Tibial nerve (tissue), 4 donors: Measurements from ENCODE around the gene PIMREG.

ENCODE experiments used
- CTCF ChIP-seq, 5 experiments: fragments of 200-600 bp in 3 of 5; fragments of 450-650 bp in 2 of 5; sonication (generic) in 3 of 5; IDR thresholded peaks; one replicate each; pipeline ENCODE4 v1.5.1; 2016 to 2019; ENCODE audit warnings: antibody characterized with exemption in 5 of 5, mild to moderate bottlenecking in 3 of 5, moderate library complexity in 2 of 5
- EP300 ChIP-seq, 2 donors: sonication (generic); formaldehyde crosslinking; IDR thresholded peaks; one replicate each; pipeline ENCODE4 v1.6.1; 2017; ENCODE audit warnings: antibody characterized with exemption in 2 of 2, mild to moderate bottlenecking in 1 of 2
- POLR2A ChIP-seq, 2 donors: fragments of 450-650 bp; IDR thresholded peaks; one replicate each; pipeline ENCODE4 v1.6.1; 2017; ENCODE audit warnings: antibody characterized with exemption in 2 of 2, mild to moderate bottlenecking in 2 of 2, moderate library complexity in 2 of 2

DNA sequence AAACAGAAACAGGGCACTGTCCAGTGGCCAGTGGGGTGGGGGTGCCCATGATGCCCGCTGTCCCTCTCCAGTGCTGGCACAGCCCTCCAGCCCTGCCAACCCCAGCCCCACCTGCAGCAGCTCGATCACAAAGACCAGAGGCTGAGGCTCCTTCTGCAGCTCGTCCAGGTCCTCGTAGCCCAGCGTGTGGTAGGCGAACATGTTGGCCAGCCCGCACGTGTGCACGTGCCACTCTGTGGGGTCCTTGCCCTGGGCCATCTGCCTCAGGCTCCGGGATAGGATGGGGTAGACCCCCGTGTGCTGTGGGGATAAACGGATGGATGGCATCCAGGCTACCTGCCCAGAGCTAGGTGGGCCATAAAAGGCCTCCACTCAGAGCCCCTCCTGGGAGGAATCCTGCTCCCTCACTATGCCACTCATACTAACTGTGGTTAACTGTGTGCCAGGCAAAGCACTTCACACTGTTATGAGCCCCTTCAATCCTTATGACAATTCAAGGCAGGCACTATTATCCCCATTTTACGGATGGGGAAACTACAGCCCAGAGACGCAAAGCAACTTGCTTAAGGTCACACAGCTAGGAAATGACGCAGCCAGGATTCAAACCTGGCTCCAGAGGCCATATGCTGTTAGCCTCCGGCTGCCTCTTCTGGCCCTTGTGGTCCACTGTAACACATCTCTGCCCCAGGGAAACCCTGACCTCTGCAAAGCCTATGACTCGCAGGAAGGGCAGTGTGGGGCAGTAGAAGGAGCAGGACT lies 15.9 kb upstream of the PIMREG start:
- TF ChIP-seq CTCF (IDR thresholded peaks at IDR 0.05) (no peak), POLR2A (IDR thresholded peaks at IDR 0.05) (no peak), EP300 (IDR thresholded peaks at IDR 0.05) (no peak)
